ENCODE results near the gene SYNPO.
A peak's percentile ranks its signal among the peaks of the same experiment; 100 is the strongest.

SYNPO gene, protein sequence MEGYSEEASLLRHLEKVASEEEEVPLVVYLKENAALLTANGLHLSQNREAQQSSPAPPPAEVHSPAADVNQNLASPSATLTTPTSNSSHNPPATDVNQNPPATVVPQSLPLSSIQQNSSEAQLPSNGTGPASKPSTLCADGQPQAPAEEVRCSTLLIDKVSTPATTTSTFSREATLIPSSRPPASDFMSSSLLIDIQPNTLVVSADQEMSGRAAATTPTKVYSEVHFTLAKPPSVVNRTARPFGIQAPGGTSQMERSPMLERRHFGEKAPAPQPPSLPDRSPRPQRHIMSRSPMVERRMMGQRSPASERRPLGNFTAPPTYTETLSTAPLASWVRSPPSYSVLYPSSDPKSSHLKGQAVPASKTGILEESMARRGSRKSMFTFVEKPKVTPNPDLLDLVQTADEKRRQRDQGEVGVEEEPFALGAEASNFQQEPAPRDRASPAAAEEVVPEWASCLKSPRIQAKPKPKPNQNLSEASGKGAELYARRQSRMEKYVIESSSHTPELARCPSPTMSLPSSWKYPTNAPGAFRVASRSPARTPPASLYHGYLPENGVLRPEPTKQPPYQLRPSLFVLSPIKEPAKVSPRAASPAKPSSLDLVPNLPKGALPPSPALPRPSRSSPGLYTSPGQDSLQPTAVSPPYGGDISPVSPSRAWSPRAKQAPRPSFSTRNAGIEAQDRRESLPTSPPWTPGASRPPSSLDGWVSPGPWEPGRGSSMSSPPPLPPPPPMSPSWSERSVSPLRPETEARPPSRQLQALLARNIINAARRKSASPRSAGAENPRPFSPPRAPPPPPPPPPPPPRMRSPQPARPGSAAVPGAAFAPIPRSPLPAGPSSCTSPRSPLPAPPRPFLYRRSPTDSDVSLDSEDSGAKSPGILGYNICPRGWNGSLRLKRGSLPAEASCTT

DNA sequence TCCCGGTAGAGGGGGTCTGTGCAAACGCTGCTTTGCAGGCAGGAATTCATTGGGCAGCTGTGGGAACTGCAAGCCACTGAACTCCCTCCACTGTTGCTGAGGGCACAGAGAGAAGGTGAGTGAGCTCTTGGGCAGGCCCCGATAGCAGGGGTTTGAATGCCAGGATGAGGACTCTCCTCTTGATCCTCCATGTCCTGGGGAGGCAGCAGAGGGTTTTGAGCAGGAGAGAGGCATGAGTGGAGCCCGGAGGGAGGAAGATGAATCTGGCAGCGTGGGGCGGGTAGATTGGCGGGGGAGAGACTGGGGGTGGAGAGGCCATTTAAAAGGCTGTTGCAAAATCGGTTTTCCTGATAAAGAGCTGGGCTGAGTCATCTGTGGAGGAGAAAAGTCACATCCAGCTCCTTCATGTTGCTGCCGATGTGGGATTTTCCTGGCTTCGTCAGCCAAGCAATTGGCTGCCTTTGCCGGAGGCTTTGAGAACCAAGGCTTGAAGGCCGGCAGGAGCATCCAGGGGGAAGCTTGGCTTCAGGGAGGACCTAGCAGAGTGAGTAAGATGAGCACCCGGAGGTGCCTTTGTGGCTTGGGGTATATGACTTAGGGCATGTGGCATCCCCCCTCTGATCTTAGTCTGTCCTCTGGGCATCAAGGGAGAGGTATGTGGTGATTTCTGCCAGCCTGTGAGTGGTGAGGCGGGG, at the start of gene SYNPO:
TSS of gene SYNPO (plus strand) at position 350 of the 695 bp plus-strand sequence. CDS start 7,616 bp downstream, outside the sequence.
- DNase-seq (ENCODE audit: low read depth): peak; percentile 90

GRCh38 chr5:150590979-150591695, 49.3 kb upstream of the SYNPO start:
- no peak for DNase-seq (ENCODE audit: low read depth)

GRCh38 chr5:150593593-150593992, 46.9 kb upstream of the SYNPO start:
- DNase-seq (ENCODE audit: low read depth): no peak

GRCh38 chr5:150593996-150594395, 46.5 kb upstream of the SYNPO start:
- DNase-seq (ENCODE audit: low read depth): no peak

GRCh38 chr5:150595466-150596031, 44.9 kb upstream of the SYNPO start:
- DNase-seq (ENCODE audit: low read depth): no peak

- no peak for DNase-seq (ENCODE audit: low read depth)
Observed at GRCh38 chr5:150596313-150596712, 44.1 kb upstream of the SYNPO start.

GRCh38 chr5:150596826-150597225, 43.6 kb upstream of the SYNPO start:
- DNase-seq (ENCODE audit: low read depth): no peak

- DNase-seq (ENCODE audit: low read depth): no peak
Observed at GRCh38 chr5:150598006-150598405, 42.5 kb upstream of the SYNPO start.

DNA sequence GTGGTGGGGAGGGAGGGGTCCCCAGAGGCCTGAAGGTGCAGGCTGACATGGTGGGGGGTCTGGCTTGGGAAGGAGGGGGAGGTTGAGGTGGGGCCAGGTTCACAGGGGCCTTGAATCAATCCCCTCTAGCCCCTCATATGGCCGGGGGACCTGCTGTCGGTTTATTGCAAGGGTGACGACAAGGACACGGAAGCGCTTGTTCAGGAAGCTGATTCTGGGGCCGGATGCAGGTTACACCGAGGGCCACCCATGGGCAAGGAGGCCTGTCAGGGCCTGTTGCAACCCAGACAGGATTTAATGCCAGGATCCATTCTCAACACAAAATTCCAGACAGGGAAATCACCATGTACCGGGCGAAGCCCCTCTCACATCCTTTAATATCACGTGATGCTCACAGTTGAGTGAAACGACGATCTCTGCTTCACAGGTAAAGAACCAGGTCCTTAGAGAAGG, 41.6 kb upstream of the SYNPO start:
- no peak for DNase-seq (ENCODE audit: low read depth)

- no peak for DNase-seq (ENCODE audit: low read depth)
Observed at GRCh38 chr5:150599281-150599680, 41.2 kb upstream of the SYNPO start.

DNA sequence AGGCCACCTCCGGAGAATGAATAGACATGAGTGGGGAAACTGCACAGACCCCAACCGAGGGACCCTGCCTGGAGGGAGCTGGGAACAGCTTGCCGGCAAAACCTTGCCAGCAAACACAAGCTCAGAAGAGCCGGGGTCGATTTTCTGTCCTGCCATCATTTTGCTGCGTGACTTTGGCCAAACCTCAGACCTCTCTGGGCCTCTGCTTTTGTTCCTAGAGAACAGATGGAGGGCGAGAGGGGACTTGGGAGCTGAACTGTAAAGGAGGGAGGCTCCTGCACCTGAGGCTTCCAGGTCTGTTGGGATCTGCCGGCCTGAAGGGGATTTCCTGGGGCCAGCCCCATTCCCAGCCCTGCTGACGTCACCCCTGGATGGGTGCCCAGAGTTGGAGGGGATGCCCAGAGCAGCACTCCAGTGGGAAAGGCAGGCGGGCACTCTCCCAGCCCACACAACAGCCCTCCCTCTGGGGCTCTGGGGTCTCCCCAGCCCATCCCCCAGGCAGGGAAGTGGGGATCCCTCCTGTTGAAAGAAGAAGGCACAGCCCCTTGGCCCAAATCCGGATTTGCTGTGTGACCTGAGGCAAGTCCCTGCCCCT, 40.4 kb upstream of the SYNPO start:
- peak; percentile 39 for DNase-seq (ENCODE audit: low read depth)

DNA sequence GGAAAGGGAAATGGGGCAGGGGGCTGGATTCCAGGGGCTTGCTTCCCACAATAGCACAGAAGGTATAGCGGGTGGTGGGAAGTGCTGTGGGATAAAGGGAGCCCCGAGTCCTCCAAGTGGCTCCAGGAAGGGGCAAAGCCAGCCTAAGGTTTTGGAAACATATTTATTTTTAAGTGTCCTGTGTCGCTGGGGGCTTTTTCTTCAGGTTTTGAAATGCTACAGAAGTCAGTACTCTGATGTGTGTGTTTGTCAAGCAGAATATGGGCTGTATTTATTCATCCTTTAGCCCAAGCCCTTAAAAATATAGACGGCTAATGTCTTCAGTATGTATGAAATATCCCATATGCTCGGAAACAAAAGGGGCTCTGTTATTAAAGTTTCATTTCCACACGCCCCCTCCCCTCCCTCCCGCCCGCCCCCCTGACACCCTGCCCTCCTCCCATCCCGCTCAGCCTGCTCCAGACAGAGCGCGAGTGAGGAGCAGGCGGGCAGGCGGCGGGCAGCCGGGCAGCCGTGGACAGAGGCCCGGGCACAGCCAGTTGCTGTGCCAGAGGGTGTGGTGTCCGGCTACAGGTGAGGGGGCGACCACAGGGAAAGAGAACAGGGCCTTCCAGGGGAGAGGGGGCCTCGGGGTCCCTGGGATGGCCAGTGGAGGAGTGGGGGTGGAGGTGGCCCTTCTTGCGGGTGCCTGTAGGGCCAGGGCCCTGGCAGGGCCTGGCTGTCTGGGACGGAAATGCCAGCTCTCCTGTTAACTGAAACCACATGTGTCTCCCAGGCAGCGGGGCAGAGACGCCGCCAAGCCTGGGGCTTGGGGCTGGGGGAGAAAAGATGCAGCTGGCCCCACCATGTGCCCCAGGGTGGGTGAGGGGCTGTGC, 39.6 kb upstream of the SYNPO start:
- DNase-seq (ENCODE audit: low read depth): no peak

GRCh38 chr5:150601491-150602345, 38.7 kb upstream of the SYNPO start:
- DNase-seq (ENCODE audit: low read depth): no peak

DNA sequence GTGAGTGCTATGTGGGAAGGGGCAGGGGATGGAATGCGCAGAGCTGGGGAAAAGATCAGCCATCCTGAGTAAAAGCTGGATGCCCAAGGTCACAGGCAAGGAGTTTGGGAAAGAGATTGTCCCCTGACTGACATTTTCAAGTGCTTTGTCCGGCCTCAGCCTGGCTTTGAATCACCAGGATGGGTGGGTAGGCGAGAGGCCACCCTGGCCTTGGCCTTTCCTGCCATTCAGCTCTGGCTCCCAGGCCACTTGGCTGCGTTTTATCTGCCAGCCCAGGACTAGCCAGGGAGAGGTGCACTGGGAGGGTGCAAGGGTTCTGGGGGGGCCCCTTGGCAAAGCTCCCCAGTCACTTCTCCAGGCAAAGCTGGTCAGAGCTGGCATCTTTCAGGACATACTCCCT, 37.4 kb upstream of the SYNPO start:
- no peak for DNase-seq (ENCODE audit: low read depth)

DNA sequence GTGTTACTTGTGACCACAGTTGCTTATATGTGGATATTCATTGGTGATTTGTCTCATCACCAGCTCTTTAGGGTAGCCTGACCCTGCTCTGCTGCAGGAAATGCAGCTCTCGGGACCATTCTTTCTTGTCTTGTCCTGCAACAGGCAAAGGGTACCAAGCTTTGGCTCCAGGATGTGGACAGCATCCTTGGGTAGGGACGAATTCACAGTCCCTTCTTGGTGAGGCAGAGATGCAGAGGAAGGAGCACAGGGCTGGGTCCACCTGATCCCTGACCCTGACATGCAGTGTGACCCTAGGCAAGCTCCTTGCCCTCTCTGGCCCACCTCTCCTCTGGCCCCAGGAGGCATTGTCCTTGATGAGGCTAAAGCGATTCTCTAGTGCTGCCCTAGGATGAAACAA, 37.0 kb upstream of the SYNPO start:
- no peak for DNase-seq (ENCODE audit: low read depth)

DNA sequence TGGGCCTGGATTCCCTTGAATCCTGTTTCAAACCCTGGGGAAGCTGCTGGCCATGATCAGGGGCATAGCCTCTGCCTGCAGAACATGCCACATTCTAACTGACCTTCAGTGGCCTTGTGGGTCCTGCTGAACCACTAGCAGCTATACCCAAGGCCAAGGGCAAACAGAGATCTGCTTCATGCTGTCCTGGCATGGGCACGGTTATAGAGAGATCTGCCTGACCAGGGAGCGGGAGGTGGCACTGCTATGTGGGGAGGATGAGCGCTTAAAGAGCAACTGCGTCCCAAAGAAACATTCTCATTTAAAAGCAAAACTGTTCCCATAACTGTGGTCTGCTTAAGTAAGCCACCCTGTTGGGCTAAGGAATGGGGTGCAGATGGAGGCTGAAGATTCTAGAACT, 36.5 kb upstream of the SYNPO start:
- DNase-seq (ENCODE audit: low read depth): no peak

DNA sequence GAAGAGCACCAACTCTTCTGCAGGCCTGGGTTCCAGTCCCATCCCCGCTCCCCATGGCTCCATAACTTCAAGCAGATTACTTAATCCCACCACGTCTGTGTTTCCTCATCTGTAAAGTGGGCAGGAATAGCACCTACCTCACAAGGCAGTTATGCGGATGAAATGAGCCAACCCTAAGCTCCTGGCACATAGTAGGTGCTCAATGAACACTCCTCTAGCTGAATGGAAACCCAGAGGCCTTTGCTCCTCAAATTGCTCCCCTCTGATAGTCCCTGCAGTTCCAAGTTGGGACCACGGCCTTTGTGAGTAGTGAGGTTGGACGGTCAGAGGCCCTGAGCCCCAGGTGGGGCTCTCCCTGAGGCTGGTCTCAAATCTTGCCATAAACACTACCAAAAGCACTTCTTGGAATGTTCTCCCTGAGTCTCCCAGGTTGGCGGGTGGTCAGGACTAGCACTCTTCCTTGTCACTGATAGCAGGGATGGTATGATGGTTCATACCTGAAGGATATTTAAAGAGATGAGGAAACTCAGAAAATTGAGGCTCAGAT, 35.5 kb upstream of the SYNPO start:
- DNase-seq (ENCODE audit: low read depth): no peak

DNA sequence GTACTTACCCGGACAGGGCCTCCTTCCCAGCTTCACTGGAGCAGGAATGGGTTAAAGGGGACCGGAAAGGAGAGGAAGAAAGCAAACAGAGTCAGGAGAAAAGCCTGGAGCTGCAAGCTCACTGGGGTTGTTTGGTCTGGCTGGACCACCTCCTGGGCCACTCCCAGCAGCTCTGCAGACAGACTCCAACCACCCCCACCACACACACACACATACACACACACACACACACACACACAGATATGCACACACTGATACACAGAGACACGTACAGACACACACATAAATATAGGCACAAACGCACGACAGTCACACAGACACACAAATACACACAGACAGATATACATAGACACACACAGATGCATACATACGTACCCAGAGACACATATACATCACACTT, 34.9 kb upstream of the SYNPO start:
- DNase-seq (ENCODE audit: low read depth): no peak

- DNase-seq (ENCODE audit: low read depth): no peak
Observed at GRCh38 chr5:150606476-150606875, 34.0 kb upstream of the SYNPO start.
